Osteocyte (in vitro differentiated cells): ENCODE results near the gene DGKQ. TPM values are rescaled to one million over a fixed set of nuclear protein-coding genes. Genes with fewer than 3 reads are reported as not detected.
"Not testable (repeated sequence)": the region's sequence is repeated elsewhere in the genome, so short reads cannot be mapped to it uniquely, and the experiment has no call there.

Source experiments
- DNase-seq: peaks from one replicate; pipeline ENCODE4 v3.0.0; 2021; ENCODE audit warnings: mixed read lengths; ENCODE audit not compliant: unreplicated experiment; ENCODE audit errors: extremely low spot score
- H3K27ac Mint-ChIP-seq: one replicate; pipeline ENCODE4 v1.8.0; 2021; ENCODE audit warnings: mild to moderate bottlenecking, mixed read lengths; ENCODE audit not compliant: unreplicated experiment
- H3K27me3 Mint-ChIP-seq: one replicate; pipeline ENCODE4 v1.8.0; 2021; ENCODE audit warnings: mixed read lengths; ENCODE audit not compliant: unreplicated experiment
- H3K36me3 Mint-ChIP-seq: one replicate; pipeline ENCODE4 v1.8.0; 2021; ENCODE audit warnings: mixed read lengths; ENCODE audit not compliant: unreplicated experiment
- H3K4me1 Mint-ChIP-seq: one replicate; pipeline ENCODE4 v1.8.0; 2021; ENCODE audit warnings: mixed read lengths; ENCODE audit not compliant: unreplicated experiment
- H3K4me3 Mint-ChIP-seq: one replicate; pipeline ENCODE4 v1.8.0; 2021; ENCODE audit warnings: mild to moderate bottlenecking, moderate library complexity, mixed read lengths; ENCODE audit not compliant: unreplicated experiment
- H3K9me3 Mint-ChIP-seq: one replicate; pipeline ENCODE4 v1.8.0; 2021; ENCODE audit warnings: mixed read lengths; ENCODE audit not compliant: unreplicated experiment
- CTCF ChIP-seq: fragments of 200-600 bp; sonication (generic); IDR thresholded peaks from 2 replicates; pipeline ENCODE4 v1.5.0; 2021; ENCODE audit warnings: antibody characterized with exemption, mild to moderate bottlenecking, moderate library complexity
- total RNA-seq: library from RNA; stranded (reverse); gene quantifications from 2 replicates; pipeline ENCODE4 v1.2.1, GENCODE V29; 2021

Gene DGKQ
- total RNA-seq, 1 donor from 2014 or later = 18.5 TPM

GRCh38 chr4:985123-985830 is 11.9 kb upstream of the DGKQ start:
- no peak for TF ChIP-seq CTCF
- Mint-ChIP-seq H3K4me1 (peaks cover 22% of the 10 kb centered on the region), H3K36me3 (no peaks in the 10 kb centered on the region), H3K4me3 (no peak overlapping the region), H3K9me3 (no peaks in the 10 kb centered on the region), H3K27ac (no peak overlapping the region), H3K27me3 (no peaks in the 10 kb centered on the region)
- no peak for DNase-seq

GRCh38 chr4:984336-985054 is 11.1 kb upstream of the DGKQ start:
- Mint-ChIP-seq H3K4me3 (no peak overlapping the region), H3K4me1 (peaks cover 22% of the 10 kb centered on the region), H3K36me3 (no peaks in the 10 kb centered on the region), H3K27me3 (no peaks in the 10 kb centered on the region), H3K27ac (no peak overlapping the region), H3K9me3 (no peaks in the 10 kb centered on the region)
- TF ChIP-seq CTCF = no peak
- DNase-seq = no peak

GRCh38 chr4:982814-983213 is 9.4 kb upstream of the DGKQ start:
- Mint-ChIP-seq H3K4me1 (peaks cover 21% of the 10 kb centered on the region), H3K9me3 (no peaks in the 10 kb centered on the region), H3K4me3 (no peak overlapping the region), H3K27me3 (no peaks in the 10 kb centered on the region), H3K36me3 (no peaks in the 10 kb centered on the region), H3K27ac (no peak overlapping the region)
- no peak for TF ChIP-seq CTCF
- DNase-seq = no peak

GRCh38 chr4:982291-982690 is 8.9 kb upstream of the DGKQ start:
- no peak overlapping the region for H3K4me3 Mint-ChIP-seq
- peaks cover 17% of the 10 kb centered on the region for H3K4me1 Mint-ChIP-seq
- H3K36me3 Mint-ChIP-seq = no peaks in the 10 kb centered on the region
- DNase-seq = no peak
- no peak overlapping the region for H3K27ac Mint-ChIP-seq
- H3K9me3 Mint-ChIP-seq = no peaks in the 10 kb centered on the region
- TF ChIP-seq CTCF = no peak
- H3K27me3 Mint-ChIP-seq = no peaks in the 10 kb centered on the region

GRCh38 chr4:978957-979701 is 5.8 kb upstream of the DGKQ start:
- Mint-ChIP-seq H3K4me3 (no peak overlapping the region), H3K36me3 (no peaks in the 10 kb centered on the region), H3K9me3 (no peaks in the 10 kb centered on the region), H3K4me1 (peaks cover 5% of the 10 kb centered on the region), H3K27ac (no peak overlapping the region), H3K27me3 (no peaks in the 10 kb centered on the region)
- DNase-seq = no peak
- TF ChIP-seq CTCF = no peak

GRCh38 chr4:976016-976415 is 2.6 kb upstream of the DGKQ start:
- not testable (repeated sequence) for H3K27ac Mint-ChIP-seq, H3K9me3 Mint-ChIP-seq, H3K36me3 Mint-ChIP-seq, H3K4me3 Mint-ChIP-seq, H3K27me3 Mint-ChIP-seq, DNase-seq
- peaks cover 11% of the 10 kb centered on the region for H3K4me1 Mint-ChIP-seq
